Activated gamma-delta T cell (primary cell): ENCODE results near the gene COX10.
"Not testable (repeated sequence)": the region's sequence is repeated elsewhere in the genome, so short reads cannot be mapped to it uniquely, and the experiment has no call there.

Experiments
- DNase-seq: peaks from one replicate; lab custom pipeline; 2025; lab: John Stamatoyannopoulos, UW

The COX10 gene

DNA sequence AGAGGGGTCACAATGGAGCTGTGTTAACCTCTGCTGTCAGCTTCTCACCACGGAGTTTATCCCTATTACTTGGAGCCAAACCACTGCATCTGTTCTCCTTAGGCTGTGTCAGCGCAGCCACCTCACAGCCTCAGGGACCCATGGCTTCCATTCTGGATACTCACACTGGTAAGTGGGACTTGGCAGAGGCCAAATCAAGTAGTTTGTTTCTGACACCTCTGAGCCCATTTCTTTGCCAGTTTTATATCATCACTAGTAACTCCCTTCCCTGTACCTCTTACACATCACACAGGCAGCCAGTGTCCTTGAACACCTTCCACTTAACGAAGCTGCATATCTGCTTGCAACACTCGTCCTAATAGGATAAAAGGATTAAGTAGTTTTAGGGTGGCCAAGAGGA is 108.5 kb downstream of the COX10 start:
- not testable (repeated sequence) for DNase-seq

DNA sequence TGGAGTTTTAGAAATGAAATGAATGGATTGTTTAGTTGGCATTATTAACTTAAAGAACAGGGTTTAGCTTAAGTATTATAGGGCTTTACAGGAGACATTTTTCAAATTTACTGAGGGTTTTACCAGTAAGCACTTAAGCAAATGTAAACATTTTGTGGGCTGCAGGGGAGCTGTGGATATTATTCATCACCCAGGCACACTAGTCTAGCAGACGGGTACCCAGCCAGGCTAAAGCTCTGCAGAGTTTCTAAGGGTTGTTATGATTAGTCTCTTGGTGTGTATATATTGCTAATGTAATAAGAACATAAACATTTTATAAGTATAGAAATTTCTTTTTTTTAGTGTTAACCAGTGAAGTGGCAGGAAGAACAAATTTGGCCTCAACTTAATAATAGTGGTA is 110.6 kb downstream of the COX10 start:
- DNase-seq, result not testable (repeated sequence)

DNA sequence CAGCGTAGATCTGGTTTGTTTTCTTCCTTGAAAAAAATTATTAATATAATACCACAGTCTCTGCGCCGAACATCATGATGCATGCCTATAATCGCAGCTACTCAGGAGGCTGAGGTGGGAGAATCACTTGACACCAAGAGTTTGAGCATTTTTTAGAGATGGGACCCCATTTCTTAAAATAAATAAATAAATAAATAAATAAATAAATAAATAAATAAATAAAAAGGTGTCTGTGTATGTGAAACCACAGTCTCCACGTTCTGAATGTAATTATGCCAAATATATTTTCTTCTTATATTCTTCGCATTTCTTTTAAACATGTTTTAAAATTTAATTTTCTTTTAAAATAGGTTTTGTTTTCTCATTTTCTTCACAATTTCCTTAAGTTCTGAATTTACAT is 112.8 kb downstream of the COX10 start:
- not testable (repeated sequence) for DNase-seq

DNA sequence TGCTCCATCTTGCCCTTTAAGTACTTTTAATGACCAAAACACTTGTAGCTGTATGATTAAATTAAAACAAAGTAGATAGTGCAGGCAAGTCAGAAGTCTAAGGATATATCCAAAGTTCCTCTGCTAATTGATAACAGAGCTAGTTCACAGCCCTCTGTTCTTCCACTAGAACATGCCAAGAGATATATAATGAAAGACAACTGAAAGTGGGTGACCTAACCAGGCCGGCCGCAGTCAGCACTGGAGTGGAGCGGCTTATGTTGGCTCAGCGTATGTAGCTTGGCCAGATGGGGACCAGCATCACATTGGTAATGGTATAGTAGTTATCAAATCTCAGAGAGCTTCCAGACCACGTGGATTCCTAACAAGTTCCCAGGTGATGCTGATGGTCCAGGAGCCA is 115.2 kb downstream of the COX10 start:
- not testable (repeated sequence) for DNase-seq

DNA sequence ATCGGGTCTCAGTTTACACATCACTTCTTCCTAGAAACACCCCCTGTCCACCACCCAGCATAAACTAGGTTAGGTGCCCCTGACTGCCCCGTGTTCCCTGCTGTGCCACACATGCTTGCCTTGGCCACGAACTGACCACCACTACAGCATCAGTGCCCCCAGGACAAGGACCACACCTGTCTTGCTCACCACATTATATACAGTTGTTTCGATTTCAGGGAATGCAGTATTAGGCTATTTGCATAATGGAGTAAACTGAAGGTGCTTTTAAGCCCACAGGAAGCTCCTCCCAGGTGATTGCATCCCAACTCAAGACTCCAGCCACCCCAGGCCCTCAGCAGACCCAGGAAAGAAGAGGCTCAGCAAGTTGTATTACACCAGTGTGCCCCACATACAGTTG is 117.1 kb downstream of the COX10 start:
- DNase-seq, result not testable (repeated sequence)

DNA sequence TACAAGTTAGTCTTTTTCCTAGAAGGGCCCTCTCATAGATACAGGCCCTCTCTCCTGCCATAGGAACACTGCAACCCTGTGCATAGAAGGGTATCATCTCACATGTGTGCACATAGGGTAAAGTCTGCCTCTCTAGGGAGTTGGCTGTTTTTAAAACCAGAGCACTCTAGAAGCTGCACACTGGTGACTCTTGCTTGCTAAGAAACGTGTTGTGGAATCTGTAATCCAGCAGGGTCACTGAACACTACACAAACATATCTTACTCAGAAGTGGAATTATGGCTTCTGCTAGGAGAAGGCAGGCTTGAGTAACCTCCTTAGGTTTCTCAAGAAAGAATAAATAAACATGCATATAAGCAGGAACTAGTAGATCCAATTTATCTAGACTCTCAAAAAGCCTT is 121.5 kb downstream of the COX10 start:
- DNase-seq, result not testable (repeated sequence)

DNA sequence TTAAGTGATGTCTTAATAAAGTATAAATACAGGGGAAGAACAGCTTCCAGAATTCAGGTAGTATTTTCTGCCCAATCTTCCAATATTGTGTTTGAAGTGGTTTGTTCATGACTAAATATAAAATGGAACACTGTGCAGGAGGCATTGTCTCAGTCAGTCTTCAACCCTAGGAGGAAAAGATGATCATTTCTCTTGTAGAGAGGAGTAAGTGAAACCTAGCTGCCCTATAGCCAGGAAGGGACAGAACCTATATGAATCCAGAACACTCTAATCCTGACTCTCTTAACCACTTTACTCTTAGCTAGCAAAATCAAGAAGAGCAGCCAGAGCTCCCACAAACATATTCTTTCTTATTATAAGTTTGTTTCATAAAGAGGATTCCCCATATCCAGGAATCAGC is 122.2 kb downstream of the COX10 start:
- not testable (repeated sequence) for DNase-seq

DNA sequence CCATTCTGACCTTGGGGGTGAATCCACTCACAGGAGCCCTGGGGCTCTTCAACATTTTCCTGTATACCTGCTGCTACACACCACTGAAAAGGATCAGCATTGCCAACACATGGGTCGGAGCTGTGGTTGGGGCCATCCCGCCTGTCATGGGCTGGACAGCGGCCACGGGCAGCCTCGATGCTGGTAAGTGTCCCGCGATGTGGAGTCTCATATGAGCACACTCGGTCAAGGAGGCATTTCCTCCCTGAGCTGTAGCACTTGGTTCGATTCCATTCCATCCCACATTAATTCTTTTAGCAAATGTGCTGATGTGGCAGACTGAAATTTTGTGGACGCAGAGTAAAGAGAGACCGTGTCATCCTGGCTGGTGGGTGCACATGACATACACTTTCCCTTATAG is 122.7 kb downstream of the COX10 start:
- DNase-seq, result not testable (repeated sequence)

DNA sequence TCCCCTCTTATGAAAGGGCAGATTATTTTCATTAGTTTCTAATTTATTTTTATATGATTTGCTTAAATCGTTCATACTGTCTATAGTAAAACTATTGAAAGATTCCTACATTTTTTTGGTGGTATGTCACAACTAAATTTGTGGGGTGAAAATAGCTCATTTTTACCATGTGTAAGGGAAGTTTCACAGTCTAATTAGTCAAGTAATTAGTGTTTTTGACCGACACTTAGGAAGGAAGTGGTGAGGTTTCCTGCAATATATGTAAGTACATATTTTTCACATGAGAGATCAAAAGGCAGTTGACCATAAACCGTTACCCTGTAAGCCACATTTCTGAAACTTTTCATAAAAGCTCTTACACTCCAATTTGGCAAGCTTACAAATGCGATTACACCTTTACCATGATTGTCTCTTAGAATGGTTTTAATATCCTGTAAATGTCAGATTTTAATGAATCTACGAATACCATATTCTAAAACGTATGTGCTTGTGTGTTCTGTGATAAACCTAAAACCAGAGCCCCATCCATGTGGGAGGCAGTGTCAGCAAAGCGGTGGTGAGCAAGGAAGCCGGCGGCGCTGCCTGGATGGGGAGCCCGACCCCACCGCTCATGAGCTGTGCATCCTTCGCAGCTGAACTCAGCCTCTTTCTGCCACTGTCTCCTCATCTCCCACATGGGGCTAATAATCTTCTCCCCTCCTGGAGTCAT is 123.5 kb downstream of the COX10 start:
- DNase-seq, result not testable (repeated sequence)

DNA sequence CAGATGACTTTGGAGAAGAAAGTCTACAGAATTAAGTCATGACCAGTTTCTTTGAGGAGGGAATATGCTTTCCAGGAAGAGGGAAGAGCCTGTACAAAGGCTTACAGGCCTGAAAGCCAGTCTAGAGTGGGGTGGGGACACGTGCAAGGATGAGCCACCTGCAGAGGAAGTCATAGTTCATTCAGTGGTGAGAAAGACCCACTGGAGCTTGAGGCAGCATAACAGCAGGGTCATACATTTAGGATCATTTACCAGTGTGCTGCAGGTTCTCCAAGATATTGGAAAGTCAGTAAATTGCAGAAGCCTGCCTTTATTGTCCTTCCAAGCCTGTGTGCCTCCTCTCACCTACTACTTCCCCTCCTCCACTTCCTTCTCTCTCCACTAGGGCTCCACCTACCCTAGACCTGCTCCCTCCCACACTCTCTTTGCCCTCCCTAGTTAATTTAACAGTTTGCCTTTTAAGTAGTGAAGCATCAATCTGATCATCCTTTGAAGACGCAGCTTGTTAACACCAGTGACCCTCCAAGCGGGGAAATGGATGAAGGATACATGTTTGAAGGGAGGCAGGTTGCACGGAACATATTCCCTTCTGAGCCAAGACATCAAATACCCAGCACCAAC is 127.2 kb downstream of the COX10 start:
- no peak for DNase-seq

DNA sequence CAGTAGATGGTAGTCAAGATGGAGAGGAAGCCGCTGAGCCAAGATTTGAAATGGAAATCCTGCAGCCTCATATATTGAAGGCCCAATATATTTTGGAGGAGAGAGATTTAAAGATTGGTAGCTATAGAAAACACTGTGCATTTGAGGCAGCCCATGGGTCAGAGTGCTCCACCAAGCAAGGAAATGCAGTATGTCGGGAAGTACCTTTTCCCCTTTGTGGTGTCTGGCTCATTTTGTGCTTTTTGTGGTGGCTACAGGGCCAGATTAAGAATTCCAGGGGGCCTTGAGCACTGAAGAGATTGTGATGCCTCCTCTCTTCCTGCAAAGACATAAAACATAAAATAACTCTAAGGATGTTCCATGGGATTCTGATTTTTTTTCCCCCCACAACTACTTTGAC is 127.8 kb downstream of the COX10 start:
- DNase-seq, result no peak

DNA sequence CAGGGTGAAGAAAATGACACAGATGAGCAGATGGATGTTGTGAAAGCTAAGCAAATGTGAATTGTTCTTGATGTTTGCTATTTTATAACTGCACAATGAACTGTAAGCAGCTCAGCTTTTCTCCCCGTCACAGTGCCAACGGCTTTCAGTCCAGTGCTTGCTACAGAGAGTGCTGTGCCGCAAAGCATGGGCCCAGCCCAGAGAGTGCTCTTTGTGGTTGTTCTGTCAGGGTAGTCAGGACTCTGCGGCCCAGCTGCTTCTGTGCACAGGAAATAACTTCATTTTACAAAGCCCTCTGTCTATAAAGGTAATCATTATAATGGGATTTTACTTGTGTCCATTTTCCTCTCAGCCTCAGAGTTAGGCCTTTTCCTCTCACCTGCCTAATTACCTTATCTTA is 128.3 kb downstream of the COX10 start:
- peak; percentile 18 for DNase-seq

DNA sequence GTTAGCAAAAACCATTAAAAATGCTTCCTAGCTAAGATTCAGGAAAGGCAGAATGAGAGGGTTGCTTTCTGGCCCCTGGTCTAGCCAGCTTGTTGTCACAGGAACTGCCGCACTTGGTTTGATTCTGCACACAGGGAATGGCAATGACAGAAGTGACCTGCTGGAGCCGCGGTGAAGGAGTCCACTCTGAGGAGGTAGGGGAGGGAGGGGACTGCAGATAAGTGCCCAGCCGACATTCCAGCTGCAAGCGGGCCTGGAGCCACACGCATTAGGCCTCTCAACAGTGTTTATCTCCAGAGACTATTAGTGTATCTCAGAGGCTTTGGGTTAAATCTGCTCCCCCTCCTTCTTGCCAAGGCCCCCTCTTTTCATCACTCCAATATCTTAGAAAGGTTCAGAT is 128.7 kb downstream of the COX10 start:
- no peak for DNase-seq

DNA sequence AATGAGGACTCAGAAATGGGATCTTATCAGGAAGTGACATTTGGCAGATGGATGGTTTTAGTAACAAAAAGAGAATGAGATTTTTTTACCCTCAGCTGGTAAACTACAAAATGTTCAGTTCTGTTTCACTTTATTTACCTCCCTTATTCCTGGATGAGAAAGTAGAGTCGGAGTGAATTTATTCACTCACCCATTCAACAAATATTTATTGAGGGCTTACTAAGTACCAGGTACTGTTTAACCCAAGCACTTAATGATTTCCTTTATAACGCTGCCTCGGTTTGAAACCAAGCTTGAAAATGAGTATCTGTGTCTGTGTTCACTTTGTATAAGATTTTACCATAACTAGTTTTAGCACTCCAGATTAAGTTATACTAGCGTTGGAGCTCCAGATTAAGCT is 129.3 kb downstream of the COX10 start:
- no peak for DNase-seq

DNA sequence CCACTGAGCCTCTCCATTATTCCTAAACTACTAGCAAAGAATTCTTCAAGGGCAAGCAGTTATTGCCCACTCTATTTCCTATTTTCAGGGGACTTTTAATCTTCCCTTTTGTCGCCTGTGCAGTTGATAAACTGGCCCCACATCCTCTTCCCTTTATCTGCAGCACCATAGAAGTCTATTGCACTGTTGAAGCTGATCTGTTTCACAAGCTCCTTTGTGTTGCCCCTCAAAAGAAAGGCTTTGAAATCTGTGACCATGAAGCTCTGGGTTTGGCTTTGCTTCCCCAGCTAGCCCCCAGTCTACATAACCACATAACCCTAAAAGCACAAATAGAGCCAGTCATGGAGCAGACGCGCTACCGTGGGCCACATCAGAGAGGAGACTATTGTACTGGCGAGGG is 130.3 kb downstream of the COX10 start:
- DNase-seq, result no peak

DNA sequence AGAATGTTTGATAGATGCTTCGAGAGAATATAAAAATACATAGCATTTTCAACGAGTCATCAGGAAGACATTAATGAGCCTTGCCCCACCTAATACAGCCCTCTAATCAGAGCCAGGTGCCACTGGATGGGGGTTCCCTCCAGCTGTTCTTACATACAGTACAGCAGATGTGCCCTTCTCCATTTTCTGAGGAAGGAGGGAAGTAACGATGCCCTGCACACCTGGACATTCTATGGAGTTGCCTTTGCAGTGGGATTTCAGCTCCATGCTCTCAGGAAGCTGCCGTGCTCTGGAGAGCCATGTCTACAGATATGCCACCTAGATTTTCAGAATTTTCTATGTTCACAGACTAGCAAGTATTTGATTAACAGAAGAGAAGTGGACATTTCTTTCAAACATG is 131.1 kb downstream of the COX10 start:
- no peak for DNase-seq

DNA sequence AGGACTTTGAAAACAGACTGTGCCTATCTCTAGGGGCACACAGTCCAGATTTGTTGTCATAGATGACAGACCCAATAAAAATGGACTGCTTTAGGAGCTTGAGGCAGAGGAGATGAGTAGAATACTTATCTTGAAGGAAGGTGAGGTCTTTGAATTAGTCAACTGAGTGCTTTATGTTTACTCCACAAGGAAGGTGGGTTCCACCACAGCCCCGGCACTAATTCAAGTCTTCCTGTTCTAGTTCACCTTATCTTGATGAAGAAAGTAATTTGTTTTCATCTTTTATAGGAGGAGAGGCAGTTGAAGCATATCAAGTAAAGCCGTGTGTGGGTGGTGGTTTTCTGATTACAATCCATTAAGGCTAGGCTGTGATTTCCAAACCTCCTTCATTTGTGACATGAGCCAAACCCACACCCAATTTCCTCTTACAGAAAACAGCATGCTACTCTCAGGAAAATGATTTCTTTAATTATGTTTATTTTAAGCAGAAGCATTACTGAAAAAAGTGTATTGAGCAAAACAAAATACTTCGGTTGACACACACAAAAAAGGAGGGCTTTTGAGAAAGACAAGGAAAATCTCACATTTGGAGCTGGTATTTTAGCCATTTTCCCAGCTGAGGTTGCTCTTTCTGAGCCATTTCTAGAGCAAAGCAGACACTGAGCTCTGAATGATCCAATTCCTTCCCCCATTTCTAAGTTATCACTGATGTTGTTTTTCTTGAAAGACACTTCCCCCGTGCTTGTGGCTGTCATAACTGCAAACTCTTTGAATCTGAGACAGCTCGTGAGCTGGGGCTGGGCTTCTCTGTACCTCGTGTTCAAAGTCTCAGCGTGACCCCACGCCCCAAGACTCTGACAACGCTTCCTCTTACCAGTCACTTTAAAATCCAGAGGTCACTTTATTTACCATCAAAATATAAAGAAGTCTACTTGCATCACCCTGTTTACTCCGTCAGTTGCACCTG is 132.0 kb downstream of the COX10 start:
- DNase-seq, result no peak

DNA sequence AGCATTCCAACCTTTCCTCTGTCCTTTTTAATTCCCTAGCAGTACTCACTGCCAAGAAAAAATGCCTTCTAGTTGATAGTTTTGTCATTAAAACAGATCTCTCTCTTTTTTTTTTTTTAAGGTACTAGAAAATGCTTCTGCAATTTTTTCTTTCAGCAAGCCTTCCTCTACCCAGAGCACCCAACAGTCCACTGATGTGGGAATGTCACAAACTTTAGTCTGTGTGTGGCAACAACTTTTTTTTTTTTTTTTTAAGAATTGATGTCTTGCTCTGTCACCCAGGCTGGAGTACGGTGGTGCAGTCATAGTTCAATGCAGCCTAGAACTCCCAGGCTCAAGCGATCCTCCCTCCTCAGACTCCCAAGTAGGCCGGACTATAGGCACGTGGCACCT is 132.7 kb downstream of the COX10 start:
- no peak for DNase-seq

DNA sequence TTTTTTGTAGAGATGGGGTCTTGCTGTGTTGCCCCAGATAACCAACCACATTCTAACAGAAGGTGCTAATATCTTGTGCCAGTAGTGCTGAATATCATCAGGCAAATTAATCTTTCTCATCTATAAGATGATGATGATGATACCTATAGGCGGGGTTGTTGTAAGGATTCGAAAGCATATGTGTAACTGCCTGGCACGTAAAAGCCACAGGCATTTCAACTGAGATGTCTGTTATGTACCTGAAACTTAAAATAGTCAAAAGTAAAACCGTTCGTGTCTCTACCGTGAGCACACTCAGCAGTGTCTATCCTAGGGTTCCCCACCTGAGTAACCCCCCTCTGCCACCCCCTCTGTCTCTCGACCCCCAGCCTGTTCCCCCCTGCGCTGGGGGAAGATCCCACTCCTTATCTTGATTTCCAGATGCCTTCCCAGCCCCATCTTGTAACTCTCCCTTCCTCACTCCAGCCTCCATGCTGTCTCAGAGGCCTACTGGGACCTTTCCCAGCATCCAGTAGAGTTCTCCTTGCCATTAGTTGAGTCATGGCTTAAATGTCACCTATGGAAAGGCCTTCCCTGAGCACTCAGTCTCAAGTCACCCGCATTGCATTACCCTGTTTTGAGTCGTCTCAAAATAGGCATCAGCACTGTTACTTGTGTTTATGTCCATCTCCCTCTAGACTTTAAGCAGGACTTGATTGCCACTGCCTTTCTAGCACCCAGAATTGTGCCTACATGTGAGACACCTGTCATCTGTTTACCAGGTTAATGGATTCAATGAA is 133.3 kb downstream of the COX10 start:
- no peak for DNase-seq

DNA sequence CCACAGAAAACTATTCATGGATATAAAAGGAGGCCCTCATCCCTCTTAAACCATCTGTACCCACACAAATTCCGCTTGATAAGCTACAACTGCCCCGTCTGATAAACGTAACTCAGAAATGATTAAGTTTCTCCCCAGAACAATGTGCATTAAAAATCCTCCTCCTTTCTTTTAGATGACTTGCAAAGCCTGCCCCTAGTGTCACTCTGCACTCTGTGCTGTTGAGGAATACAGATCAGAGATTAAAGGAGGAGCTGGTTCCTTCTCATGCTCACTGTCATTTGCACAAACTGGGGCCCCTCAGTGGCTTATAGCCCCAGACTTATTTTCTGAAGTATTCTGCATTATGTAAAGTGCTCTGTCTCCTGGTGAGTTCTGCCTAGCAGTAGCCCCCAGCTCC is 134.1 kb downstream of the COX10 start:
- no peak for DNase-seq

DNA sequence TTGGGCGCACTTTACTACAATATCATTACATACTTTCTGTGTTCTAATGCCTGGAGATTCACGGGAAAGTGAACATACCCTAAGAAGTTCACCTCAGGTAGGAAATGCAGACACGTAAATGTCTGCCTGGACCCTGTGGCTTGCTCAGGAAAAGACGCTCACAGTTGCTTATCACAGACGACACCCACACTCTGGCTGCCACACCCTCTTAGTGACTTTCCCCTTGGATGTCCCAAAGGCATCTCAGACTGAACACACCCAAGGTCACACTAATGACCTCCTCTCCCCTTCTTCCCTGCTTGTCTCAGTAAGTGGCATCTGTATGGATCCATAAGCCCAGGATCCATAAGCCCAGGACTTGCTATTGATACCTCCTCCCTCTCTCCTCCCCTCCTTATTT is 134.8 kb downstream of the COX10 start:
- DNase-seq, result no peak

DNA sequence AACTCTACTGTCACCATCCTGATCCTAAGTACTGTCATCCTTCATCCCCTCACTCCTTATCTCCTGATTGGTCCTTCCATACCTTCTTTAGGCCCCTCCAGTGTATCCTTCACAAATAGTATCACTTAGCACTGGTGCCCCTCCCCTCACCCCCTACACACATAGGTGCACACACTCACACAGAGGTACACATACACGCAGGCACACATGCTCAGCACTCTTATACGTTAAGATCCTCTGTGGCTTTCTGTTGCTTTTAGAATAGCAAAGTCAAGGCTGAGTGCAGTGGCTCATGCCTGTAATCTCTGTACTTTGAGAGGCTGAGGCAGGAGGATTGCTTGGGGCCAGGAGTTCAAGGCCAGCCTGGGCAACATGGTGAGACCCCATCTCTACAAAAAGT is 135.2 kb downstream of the COX10 start:
- no peak for DNase-seq
